ENCODE results near the gene SMIM5. TPM values are rescaled to one million over a fixed set of nuclear protein-coding genes. Genes with fewer than 3 reads are reported as not detected.

Gene SMIM5
- total and polyA plus RNA-seq, 8 donors = 0.58 to 29.5 (median 7.9) TPM; not detected in 2

GRCh38 chr17:75642784-75643642 lies 9.8 kb downstream of the SMIM5 start:
- Histone ChIP-seq H3K9me3 (no peaks in the 10 kb centered on the region), H3K27ac (peak overlapping the region; percentile 88 to 96 (median 91)), H3K4me1 (peaks cover 59 to 89% (median 81%) of the 10 kb centered on the region in 4 donors), H3K27me3 (no peaks in the 10 kb centered on the region), H3K36me3 (peaks cover 0 to 41% (median 22%) of the 10 kb centered on the region in 4 donors), H3K4me3 (no peak overlapping the region)
- DNase-seq = peak; percentile 74 to 84
- WGBS, 5 donors = 36 to 75% (median 48%) methylated on average over 16 to 17 of the region's 17 CpGs
- TF ChIP-seq POLR2AphosphoS5 (IDR thresholded peaks at IDR 0.05) = peak in 2 of 3 donors; percentile 59 to 60
- no peak for TF ChIP-seq POLR2A (IDR thresholded peaks at IDR 0.05)
- TF ChIP-seq CTCF (IDR thresholded peaks at IDR 0.05) = no peak
- no peak for TF ChIP-seq EP300 (IDR thresholded peaks at IDR 0.05)
- intact Hi-C loops (cut with DNase I; ENCODE audit: low total_unique reads) = no loop called here

GRCh38 chr17:75643643-75644017 lies 10.4 kb downstream of the SMIM5 start:
- intact Hi-C loops (cut with DNase I; ENCODE audit: low total_unique reads) = no loop called here
- no peaks in the 10 kb centered on the region for H3K27me3 ChIP-seq
- H3K4me3 ChIP-seq = no peak overlapping the region
- peaks cover 0 to 41% (median 24%) of the 10 kb centered on the region in 4 donors for H3K36me3 ChIP-seq
- TF ChIP-seq POLR2A (IDR thresholded peaks at IDR 0.05) = no peak
- TF ChIP-seq CTCF (IDR thresholded peaks at IDR 0.05) = no peak
- TF ChIP-seq EP300 (IDR thresholded peaks at IDR 0.05) = no peak
- TF ChIP-seq POLR2AphosphoS5 (IDR thresholded peaks at IDR 0.05) = no peak
- H3K27ac ChIP-seq = peak overlapping the region; percentile 88 to 96 (median 91)
- 72 to 89% (median 81%) methylated on average over 7 of the region's 7 CpGs for WGBS, 5 donors
- no peaks in the 10 kb centered on the region for H3K9me3 ChIP-seq
- peaks cover 59 to 84% (median 80%) of the 10 kb centered on the region in 4 donors for H3K4me1 ChIP-seq
- DNase-seq = no peak

GRCh38 chr17:75645501-75645888 lies 12.3 kb downstream of the SMIM5 start:
- WGBS, 5 donors = 26 to 48% (median 42%) methylated on average over 7 of the region's 7 CpGs
- Histone ChIP-seq H3K36me3 (peaks cover 13 to 42% (median 40%) of the 10 kb centered on the region in 4 donors), H3K4me1 (peaks cover 46 to 67% (median 64%) of the 10 kb centered on the region in 4 donors), H3K9me3 (no peaks in the 10 kb centered on the region), H3K27me3 (no peaks in the 10 kb centered on the region), H3K27ac (peak overlapping the region; percentile 88 to 96 (median 92)), H3K4me3 (no peak overlapping the region)
- intact Hi-C loops (cut with DNase I; ENCODE audit: low total_unique reads) = no loop called here
- peak; percentile 85 to 93 for DNase-seq
- TF ChIP-seq POLR2AphosphoS5 (IDR thresholded peaks at IDR 0.05) = peak in 2 of 3 donors; percentile 54 to 80
- TF ChIP-seq EP300 (IDR thresholded peaks at IDR 0.05) = no peak

- intact Hi-C loops (cut with DNase I; ENCODE audit: low total_unique reads) = no loop called here
- 21 to 51% (median 26%) methylated on average over 11 to 17 of the region's 17 CpGs for WGBS, 5 donors
- Histone ChIP-seq H3K4me3 (peak overlapping the region in 3 of 4 donors; percentile 1 to 33 (median 6)), H3K27ac (peak overlapping the region; percentile 88 to 96 (median 92)), H3K4me1 (peaks cover 45 to 61% (median 58%) of the 10 kb centered on the region in 4 donors), H3K36me3 (peaks cover 18 to 43% (median 41%) of the 10 kb centered on the region in 4 donors), H3K27me3 (no peaks in the 10 kb centered on the region), H3K9me3 (no peaks in the 10 kb centered on the region)
- TF ChIP-seq POLR2AphosphoS5 (IDR thresholded peaks at IDR 0.05) = peak in 2 of 3 donors; percentile 95 to 97
- no peak for TF ChIP-seq EP300 (IDR thresholded peaks at IDR 0.05)
- no peak for TF ChIP-seq CTCF (IDR thresholded peaks at IDR 0.05)
- TF ChIP-seq POLR2A (IDR thresholded peaks at IDR 0.05) = peak in 2 of 4 donors; percentile 46 to 68
- peak; percentile 94 to 96 for DNase-seq
Observed at GRCh38 chr17:75645889-75646637, 12.8 kb downstream of the SMIM5 start.
